GM21367 (cell line): ENCODE results near the gene DLG5.
A peak's percentile ranks its signal among the peaks of the same experiment; 100 is the strongest.

Experiments used
- ATAC-seq: cut with Tn5 transposase; IDR thresholded peaks from one replicate; pipeline ENCODE4 v1.9.1; 2021; ENCODE audit not compliant: unreplicated experiment

Gene DLG5

GRCh38 chr10:77896058-77896457 is 30.5 kb downstream of the DLG5 start:
- no peak for ATAC-seq

GRCh38 chr10:77894058-77894457 is 32.5 kb downstream of the DLG5 start:
- no peak for ATAC-seq

GRCh38 chr10:77893386-77893785 is 33.2 kb downstream of the DLG5 start:
- no peak for ATAC-seq

GRCh38 chr10:77892761-77893160 is 33.8 kb downstream of the DLG5 start:
- no peak for ATAC-seq

GRCh38 chr10:77892021-77892739 is 34.4 kb downstream of the DLG5 start:
- ATAC-seq = no peak

GRCh38 chr10:77890097-77890496 is 36.5 kb downstream of the DLG5 start:
- ATAC-seq = no peak

- no peak for ATAC-seq
Measured at GRCh38 chr10:77889277-77889903, 37.2 kb downstream of the DLG5 start.

GRCh38 chr10:77888356-77888703 is 38.2 kb downstream of the DLG5 start:
- no peak for ATAC-seq

- ATAC-seq = no peak
Measured at GRCh38 chr10:77887631-77888355, 38.8 kb downstream of the DLG5 start.

- no peak for ATAC-seq
Measured at GRCh38 chr10:77886795-77887355, 39.7 kb downstream of the DLG5 start.

GRCh38 chr10:77884181-77884580 is 42.4 kb downstream of the DLG5 start:
- ATAC-seq = no peak

GRCh38 chr10:77881636-77882035 is 44.9 kb downstream of the DLG5 start:
- ATAC-seq = no peak

- ATAC-seq = no peak
Measured at GRCh38 chr10:77881222-77881621, 45.3 kb downstream of the DLG5 start.

- no peak for ATAC-seq
Measured at GRCh38 chr10:77879710-77880109, 46.8 kb downstream of the DLG5 start.

GRCh38 chr10:77879065-77879464 is 47.5 kb downstream of the DLG5 start:
- no peak for ATAC-seq

GRCh38 chr10:77877441-77878344 is 48.9 kb downstream of the DLG5 start:
- ATAC-seq = peak; percentile 66

GRCh38 chr10:77875730-77876129 is 50.8 kb downstream of the DLG5 start:
- no peak for ATAC-seq

GRCh38 chr10:77874872-77875271 is 51.7 kb downstream of the DLG5 start:
- no peak for ATAC-seq

GRCh38 chr10:77873536-77874380 is 52.8 kb downstream of the DLG5 start:
- ATAC-seq = peak; percentile 84

GRCh38 chr10:77872947-77873535 is 53.5 kb downstream of the DLG5 start:
- no peak for ATAC-seq
